Measurements from ENCODE around the gene RPRM.
"Not testable (repeated sequence)": the region's sequence is repeated elsewhere in the genome, so short reads cannot be mapped to it uniquely, and the experiment has no call there.

The RPRM gene

GRCh38 chr2:153455861-153456260, 22.7 kb downstream of the RPRM start:
- DNase-seq (ENCODE audit: low spot score) = no peak

GRCh38 chr2:153455403-153455802, 23.2 kb downstream of the RPRM start:
- no peak for DNase-seq (ENCODE audit: low spot score)

GRCh38 chr2:153451611-153452010, 27.0 kb downstream of the RPRM start:
- DNase-seq (ENCODE audit: low spot score) = no peak

- no peak for DNase-seq (ENCODE audit: low spot score)
Observed at GRCh38 chr2:153443106-153443505, 35.5 kb downstream of the RPRM start.

- DNase-seq (ENCODE audit: low spot score) = not testable (repeated sequence)
Observed at GRCh38 chr2:153442616-153443015, 35.9 kb downstream of the RPRM start.

- DNase-seq (ENCODE audit: low spot score) = not testable (repeated sequence)
Observed at GRCh38 chr2:153440090-153440489, 38.5 kb downstream of the RPRM start.

- DNase-seq (ENCODE audit: low spot score) = no peak
Observed at GRCh38 chr2:153433403-153433802, 45.2 kb downstream of the RPRM start.

GRCh38 chr2:153432381-153432780, 46.2 kb downstream of the RPRM start:
- DNase-seq (ENCODE audit: low spot score) = no peak

- no peak for DNase-seq (ENCODE audit: low spot score)
Observed at GRCh38 chr2:153431114-153431513, 47.4 kb downstream of the RPRM start.
